Activated naive CD8-positive, alpha-beta T cell (primary cell): ENCODE measurements around the gene KIF5B.
A peak's percentile ranks its signal among the peaks of the same experiment; 100 is the strongest.
"Not testable (repeated sequence)": the region's sequence is repeated elsewhere in the genome, so short reads cannot be mapped to it uniquely, and the experiment has no call there.

Experiments
- H3K27ac Mint-ChIP-seq: one replicate; pipeline ENCODE4 v1.8.0; 2021; ENCODE audit warnings: mixed read lengths
- H3K27me3 Mint-ChIP-seq: one replicate; pipeline ENCODE4 v1.8.0; 2021; ENCODE audit warnings: mixed read lengths
- H3K36me3 Mint-ChIP-seq: one replicate; pipeline ENCODE4 v1.8.0; 2021; ENCODE audit warnings: mixed read lengths
- H3K4me1 Mint-ChIP-seq: one replicate; pipeline ENCODE4 v1.8.0; 2021; ENCODE audit warnings: low read depth, mixed read lengths
- H3K4me3 Mint-ChIP-seq: one replicate; pipeline ENCODE4 v1.8.0; 2021; ENCODE audit warnings: mild to moderate bottlenecking, mixed read lengths
- H3K9me3 Mint-ChIP-seq: one replicate; pipeline ENCODE4 v1.8.0; 2021; ENCODE audit warnings: low read depth, mixed read lengths

Gene KIF5B

DNA sequence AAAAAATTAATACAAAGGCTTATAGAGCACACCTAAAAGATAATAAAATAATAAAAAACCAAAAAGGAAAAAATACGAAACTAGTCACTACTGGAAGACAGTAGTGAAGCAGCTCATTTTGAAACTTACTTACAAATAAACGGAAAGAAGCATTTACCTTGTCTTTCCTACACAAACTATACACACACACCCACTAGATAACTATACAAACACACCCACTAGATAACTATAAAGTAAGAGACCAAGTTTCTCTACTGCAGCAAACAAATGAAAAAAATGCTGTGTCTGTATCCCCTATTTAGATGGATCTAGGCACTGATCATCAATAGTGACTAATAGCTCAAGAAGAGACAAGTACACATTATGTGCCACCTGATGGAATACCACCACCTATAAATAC is 49.2 kb downstream of the KIF5B start:
- no peak overlapping the region for H3K4me3 Mint-ChIP-seq
- no peaks in the 10 kb centered on the region for H3K9me3 Mint-ChIP-seq
- H3K4me1 Mint-ChIP-seq: no peaks in the 10 kb centered on the region
- no peak overlapping the region for H3K27ac Mint-ChIP-seq
- peaks cover 2% of the 10 kb centered on the region for H3K36me3 Mint-ChIP-seq
- H3K27me3 Mint-ChIP-seq: no peaks in the 10 kb centered on the region

DNA sequence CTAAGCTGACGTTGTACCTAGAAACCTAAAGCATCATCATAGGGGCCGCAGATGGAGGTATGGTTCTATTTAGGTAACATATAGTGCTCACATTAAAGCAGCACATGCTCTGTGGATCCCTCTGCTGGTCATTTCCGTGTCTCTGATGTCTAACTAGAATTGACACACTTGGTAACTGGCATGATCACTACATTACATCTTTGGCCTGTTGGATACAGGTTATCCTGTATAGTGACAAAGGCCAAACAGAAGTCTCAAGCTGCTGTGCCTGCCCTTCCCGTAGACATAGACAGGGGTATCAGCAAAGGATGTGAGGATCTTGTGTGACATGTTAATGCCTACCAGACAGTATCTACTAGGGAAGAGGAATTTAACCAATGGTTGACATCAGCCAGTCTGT is 51.2 kb downstream of the KIF5B start:
- H3K36me3 Mint-ChIP-seq: peaks cover 2% of the 10 kb centered on the region
- peak overlapping the region; percentile 35 for H3K27ac Mint-ChIP-seq
- H3K4me3 Mint-ChIP-seq: no peak overlapping the region
- no peaks in the 10 kb centered on the region for H3K27me3 Mint-ChIP-seq
- no peaks in the 10 kb centered on the region for H3K4me1 Mint-ChIP-seq
- H3K9me3 Mint-ChIP-seq: no peaks in the 10 kb centered on the region

DNA sequence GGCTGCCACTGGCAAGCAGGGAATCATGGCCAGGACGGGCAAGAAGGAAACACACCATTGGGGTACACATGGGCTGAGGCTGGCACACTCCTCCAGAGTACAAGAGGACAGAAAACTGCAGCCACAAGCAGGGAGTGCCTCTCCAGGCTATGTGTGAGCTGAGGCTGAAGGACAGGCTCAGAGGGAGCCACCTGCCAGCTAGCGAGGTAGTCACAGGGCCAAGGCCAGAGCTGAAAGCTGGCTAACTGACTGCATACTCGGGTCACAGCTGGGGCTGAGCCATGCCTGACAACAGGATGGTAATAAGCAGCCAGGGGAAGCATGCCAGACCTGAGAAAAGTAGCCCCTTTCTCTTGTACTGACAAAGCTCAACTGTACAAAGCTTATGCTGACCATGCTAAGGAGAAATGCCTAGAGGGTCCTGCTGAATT is 52.0 kb downstream of the KIF5B start:
- Mint-ChIP-seq H3K4me3 (no peak overlapping the region), H3K27ac (no peak overlapping the region), H3K9me3 (no peaks in the 10 kb centered on the region), H3K27me3 (no peaks in the 10 kb centered on the region), H3K36me3 (peaks cover 2% of the 10 kb centered on the region), H3K4me1 (no peaks in the 10 kb centered on the region)

DNA sequence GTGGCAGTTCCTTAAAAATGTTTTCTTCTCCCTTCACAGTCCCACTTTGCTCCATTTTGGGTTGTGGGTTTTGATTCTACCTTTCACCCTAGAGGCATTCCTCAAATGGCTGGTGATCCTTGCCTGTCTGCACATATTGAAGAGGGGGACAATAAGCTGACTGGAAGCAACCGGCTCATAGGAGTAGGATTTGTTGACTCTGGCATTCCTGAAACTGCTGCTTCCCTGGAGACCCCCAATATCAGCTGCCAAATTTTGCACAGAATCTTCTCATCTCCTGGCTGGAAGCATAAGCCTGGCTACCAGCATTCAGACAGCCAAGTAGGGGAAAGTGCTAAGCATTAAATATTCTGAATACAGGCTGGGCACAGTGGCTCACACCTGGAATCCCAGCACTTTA is 53.7 kb downstream of the KIF5B start:
- Mint-ChIP-seq H3K27ac (peak overlapping the region; percentile 50), H3K36me3 (peaks cover 2% of the 10 kb centered on the region), H3K9me3 (no peaks in the 10 kb centered on the region), H3K27me3 (no peaks in the 10 kb centered on the region), H3K4me1 (no peaks in the 10 kb centered on the region), H3K4me3 (no peak overlapping the region)

DNA sequence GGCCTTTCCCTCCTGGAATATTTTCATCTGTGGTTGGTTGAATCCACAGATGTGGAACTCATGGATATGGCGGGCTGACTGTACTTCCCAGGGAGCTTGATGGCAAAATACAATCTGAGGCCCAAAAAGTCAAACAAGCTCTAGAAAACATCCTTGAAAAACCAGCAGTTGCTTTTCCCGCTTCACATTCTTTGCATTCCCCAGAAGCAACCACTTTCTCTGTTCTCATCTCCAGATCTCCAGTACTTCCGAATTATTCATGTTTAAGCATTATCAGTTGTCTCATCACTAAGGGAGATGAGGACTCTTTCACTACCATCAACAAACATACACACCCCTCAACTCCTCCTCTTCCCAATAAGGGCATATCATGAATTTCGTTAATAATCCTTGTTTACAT is 55.3 kb downstream of the KIF5B start:
- Mint-ChIP-seq H3K4me1 (no peaks in the 10 kb centered on the region), H3K4me3 (no peak overlapping the region), H3K27ac (no peak overlapping the region), H3K9me3 (no peaks in the 10 kb centered on the region), H3K27me3 (no peaks in the 10 kb centered on the region), H3K36me3 (peaks cover 2% of the 10 kb centered on the region)

DNA sequence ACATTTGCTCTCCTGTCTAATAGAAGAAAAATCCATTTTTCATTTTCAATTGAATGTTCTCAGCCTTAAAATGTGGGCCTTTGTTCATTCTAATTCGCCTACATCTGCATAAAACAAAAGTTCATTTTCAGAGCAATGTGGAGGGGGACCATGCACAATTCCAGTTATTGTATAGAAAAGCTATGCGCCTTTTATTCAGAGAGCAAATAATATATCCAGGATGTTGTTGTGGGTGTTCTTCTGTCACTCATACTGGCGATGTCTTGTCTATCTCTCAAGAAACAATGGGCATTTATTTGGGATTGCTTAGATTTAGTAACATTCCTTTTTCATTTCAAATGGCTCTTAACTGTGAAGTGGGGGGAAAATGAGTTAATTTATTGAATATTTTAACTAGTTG is 56.4 kb downstream of the KIF5B start:
- Mint-ChIP-seq H3K4me1 (no peaks in the 10 kb centered on the region), H3K9me3 (no peaks in the 10 kb centered on the region), H3K36me3 (peaks cover 2% of the 10 kb centered on the region), H3K27me3 (no peaks in the 10 kb centered on the region), H3K4me3 (no peak overlapping the region), H3K27ac (no peak overlapping the region)

DNA sequence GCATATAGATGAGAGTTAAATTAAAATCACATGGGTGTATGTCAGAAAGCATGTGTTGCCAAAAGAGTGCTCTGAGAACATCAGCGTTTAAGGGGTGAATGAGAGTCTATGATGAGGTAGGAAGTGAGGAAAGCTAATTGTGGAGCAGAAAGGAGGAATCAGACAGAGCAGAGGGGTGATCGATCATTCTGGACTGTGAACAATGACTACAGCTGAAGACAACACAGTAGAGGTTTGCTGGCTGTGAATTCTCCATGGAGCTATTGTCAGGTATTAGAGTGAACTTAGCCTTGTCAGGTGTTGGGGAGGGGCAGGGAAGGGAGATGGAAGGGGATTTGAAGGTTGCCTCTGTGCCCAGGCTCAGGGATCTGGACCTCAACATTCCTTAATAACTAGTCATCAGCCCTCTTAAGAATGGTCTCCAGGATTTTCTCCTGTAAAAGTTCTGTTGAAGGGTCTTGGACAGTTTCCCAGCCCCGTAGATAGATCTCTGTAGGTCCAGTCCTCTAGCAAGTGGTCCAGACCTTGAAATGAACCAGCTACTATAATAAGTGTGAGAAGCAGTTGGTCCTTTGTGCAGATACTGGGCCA is 57.1 kb downstream of the KIF5B start:
- Mint-ChIP-seq H3K4me3 (no peak overlapping the region), H3K4me1 (no peaks in the 10 kb centered on the region), H3K36me3 (peaks cover 2% of the 10 kb centered on the region), H3K9me3 (no peaks in the 10 kb centered on the region), H3K27me3 (no peaks in the 10 kb centered on the region), H3K27ac (no peak overlapping the region)

DNA sequence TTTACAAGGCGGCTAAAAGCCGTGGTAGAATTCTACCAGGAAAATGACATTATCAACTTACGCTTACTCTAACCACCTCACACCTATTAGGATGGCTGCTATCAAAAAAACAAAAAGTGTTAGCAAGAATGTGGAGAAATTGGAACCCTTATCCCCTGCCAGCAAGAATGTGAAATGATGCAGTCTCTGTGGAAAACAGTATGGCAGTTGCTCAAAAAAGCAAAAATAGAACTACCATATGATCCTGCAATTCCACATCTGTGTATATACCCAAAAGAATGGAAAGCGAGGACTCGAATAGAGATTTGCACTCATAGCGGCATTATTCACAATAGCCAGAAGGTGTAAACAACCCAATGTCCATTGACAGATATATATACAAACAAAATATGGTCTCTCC is 61.3 kb downstream of the KIF5B start:
- no peaks in the 10 kb centered on the region for H3K36me3 Mint-ChIP-seq
- H3K4me1 Mint-ChIP-seq: no peaks in the 10 kb centered on the region
- no peaks in the 10 kb centered on the region for H3K27me3 Mint-ChIP-seq
- no peaks in the 10 kb centered on the region for H3K9me3 Mint-ChIP-seq
- H3K4me3 Mint-ChIP-seq: no peak overlapping the region
- no peak overlapping the region for H3K27ac Mint-ChIP-seq

DNA sequence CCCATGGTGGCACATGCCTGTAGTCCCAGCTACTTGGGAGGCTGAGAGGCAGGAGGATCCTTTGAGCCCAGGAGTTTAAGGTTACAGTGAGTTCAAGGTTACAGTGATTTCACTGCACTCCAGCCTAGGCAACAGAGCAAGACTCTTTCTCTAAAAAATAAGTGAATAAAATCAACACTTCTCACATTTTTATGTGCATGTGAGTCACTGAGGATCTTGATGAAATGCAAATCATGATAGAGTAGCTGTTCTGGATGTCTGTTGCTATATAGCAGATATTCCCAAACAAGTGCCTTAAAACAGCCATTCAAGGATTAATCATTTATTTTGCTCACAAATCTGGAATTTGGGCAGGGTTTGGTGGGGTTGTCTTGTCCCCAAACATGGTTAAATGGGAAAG is 65.3 kb downstream of the KIF5B start:
- Mint-ChIP-seq H3K27me3 (no peaks in the 10 kb centered on the region), H3K4me3 (no peak overlapping the region), H3K27ac (no peak overlapping the region), H3K4me1 (no peaks in the 10 kb centered on the region), H3K9me3 (no peaks in the 10 kb centered on the region), H3K36me3 (peaks cover 2% of the 10 kb centered on the region)

DNA sequence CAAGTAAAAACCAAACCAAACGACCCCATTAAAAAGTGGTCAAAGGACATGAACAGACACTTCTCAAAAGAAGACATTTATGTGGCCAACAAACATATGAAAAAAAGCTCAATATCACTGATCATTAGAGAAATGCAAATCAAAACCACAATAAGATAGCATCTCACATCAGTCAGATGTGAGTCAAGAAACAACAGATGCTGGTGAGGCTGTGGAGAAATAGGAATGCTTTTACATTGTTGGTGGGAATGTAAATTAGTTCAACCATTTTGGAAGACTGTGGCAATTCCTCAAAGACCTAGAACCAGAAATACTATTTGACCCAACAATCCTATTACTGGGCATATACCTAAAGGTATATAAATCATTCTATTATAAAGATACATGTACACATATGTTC is 68.4 kb downstream of the KIF5B start:
- H3K4me1 Mint-ChIP-seq: not testable (repeated sequence)

DNA sequence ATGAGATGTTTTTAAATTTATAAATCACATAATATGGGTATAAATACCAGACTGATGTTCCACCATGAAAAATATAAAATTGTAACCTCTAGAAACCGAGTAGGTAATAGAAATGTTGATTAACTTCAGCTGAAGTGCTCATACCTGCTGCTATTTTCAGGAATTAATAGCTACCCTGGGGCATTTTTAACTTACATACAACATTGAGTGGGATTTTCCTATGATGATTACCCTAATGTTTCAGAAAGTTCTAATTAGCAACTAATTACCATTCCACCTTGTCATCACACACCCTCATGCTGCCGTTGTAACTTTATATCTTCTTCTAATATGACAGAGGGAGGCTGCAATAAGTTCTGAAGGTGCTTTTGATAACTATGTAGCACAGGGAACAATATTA is 74.1 kb downstream of the KIF5B start:
- no peaks in the 10 kb centered on the region for H3K27me3 Mint-ChIP-seq
- H3K36me3 Mint-ChIP-seq: peaks cover 6% of the 10 kb centered on the region
- no peak overlapping the region for H3K27ac Mint-ChIP-seq
- H3K4me3 Mint-ChIP-seq: no peak overlapping the region
- H3K4me1 Mint-ChIP-seq: peaks cover 10% of the 10 kb centered on the region
- peaks cover 3% of the 10 kb centered on the region for H3K9me3 Mint-ChIP-seq

More for the DNA sequence above, 68.4 kb downstream of the KIF5B start:
- H3K36me3 Mint-ChIP-seq, H3K27me3 Mint-ChIP-seq, H3K4me3 Mint-ChIP-seq, H3K27ac Mint-ChIP-seq, H3K9me3 Mint-ChIP-seq: not testable (repeated sequence)

DNA sequence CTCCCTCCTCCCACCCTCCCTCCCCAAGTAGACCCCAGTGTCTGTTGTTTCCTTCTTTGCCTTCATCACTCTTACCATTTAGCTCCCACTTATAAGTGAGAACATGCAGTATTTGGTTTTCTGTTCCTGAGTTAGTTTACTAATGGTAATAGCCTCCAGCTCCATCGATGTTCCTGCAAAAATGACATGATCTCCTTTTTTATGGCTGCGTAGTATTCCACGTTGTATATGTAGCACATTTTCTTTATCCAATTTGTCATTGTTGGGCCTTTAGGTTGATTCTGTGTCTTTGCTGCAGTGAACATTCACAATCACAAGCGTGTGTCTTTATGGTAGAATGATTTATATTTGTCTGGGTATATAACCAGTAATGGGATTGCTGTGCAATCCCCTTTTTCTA is 75.8 kb downstream of the KIF5B start:
- H3K36me3 Mint-ChIP-seq: peaks cover 4% of the 10 kb centered on the region
- no peak overlapping the region for H3K27ac Mint-ChIP-seq
- H3K4me3 Mint-ChIP-seq: no peak overlapping the region
- peaks cover 20% of the 10 kb centered on the region for H3K4me1 Mint-ChIP-seq
- H3K9me3 Mint-ChIP-seq: peaks cover 3% of the 10 kb centered on the region
- no peaks in the 10 kb centered on the region for H3K27me3 Mint-ChIP-seq

DNA sequence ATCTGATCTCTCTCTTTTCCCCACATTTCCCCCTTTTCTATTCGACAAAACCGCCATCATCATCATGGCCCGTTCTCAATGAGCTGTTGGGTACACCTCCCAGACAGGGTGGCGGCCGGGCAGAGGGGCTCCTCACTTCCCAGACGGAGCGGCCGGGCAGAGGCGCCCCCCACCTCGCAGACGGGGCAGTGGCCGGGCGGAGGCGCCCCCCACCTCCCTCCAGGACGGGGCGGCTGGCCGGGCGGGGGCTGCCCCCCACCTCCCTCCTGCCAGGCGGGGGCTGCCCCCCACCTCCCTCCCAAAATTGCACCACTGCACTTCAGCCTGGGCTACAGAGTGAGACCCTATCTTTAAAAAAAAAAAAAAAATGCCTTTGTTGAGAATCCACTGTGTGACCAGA is 77.2 kb downstream of the KIF5B start:
- H3K27me3 Mint-ChIP-seq, H3K27ac Mint-ChIP-seq, H3K36me3 Mint-ChIP-seq, H3K9me3 Mint-ChIP-seq, H3K4me3 Mint-ChIP-seq: not testable (repeated sequence)
- H3K4me1 Mint-ChIP-seq: peaks cover 29% of the 10 kb centered on the region

DNA sequence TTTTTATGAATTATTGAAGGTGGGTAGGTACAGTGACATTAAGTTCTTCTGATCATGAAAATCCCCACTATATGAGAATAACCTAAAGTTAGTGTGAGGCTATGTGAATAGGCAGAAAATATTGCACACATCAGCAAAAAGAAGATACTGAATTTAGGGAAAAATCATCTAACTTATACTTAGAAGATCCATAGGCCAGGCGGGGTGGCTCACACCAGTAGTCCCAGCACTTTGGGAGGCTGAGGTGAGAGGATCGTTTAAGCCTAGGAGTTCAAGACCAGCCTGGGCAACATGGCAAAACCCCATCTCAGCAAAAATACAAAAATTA is 78.1 kb downstream of the KIF5B start:
- no peak overlapping the region for H3K4me3 Mint-ChIP-seq
- H3K4me1 Mint-ChIP-seq: peaks cover 29% of the 10 kb centered on the region
- H3K9me3 Mint-ChIP-seq: peaks cover 3% of the 10 kb centered on the region
- no peaks in the 10 kb centered on the region for H3K27me3 Mint-ChIP-seq
- no peak overlapping the region for H3K27ac Mint-ChIP-seq
- peaks cover 4% of the 10 kb centered on the region for H3K36me3 Mint-ChIP-seq

DNA sequence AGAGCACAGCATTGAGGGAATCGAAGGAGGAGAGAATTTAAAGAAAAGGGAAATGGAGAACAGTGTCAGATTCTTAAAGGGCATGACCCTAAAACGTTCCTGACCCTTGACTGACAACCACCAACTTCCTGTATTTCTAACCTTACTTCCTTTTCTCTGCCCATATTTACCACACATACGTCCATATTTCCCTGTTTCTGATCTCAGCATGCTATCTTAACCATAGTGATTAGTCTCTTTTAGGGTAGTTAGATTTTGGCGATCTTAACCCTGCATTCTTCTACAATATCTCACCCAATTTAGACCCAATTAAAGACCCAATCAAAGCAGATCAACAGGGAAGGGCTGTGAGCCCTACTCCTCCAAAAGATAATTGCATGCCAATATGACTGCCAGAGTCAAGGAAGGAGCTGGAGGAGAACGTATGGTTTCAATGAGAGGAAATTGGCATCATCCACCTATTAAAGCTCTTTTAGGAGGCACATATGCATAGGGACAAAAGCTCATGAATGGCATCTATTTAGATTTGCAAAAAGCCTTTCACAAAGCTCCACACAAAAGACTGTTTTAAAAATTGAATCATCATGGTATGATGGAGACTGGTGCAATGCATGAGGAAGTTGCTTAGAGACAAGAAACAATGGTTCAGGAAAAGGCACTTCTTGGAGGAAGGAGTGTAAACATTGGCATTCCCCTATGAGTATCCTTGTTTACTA is 78.6 kb downstream of the KIF5B start:
- H3K9me3 Mint-ChIP-seq: peaks cover 3% of the 10 kb centered on the region
- peaks cover 29% of the 10 kb centered on the region for H3K4me1 Mint-ChIP-seq
- H3K36me3 Mint-ChIP-seq: peaks cover 4% of the 10 kb centered on the region
- no peaks in the 10 kb centered on the region for H3K27me3 Mint-ChIP-seq
- H3K4me3 Mint-ChIP-seq: no peak overlapping the region
- no peak overlapping the region for H3K27ac Mint-ChIP-seq

DNA sequence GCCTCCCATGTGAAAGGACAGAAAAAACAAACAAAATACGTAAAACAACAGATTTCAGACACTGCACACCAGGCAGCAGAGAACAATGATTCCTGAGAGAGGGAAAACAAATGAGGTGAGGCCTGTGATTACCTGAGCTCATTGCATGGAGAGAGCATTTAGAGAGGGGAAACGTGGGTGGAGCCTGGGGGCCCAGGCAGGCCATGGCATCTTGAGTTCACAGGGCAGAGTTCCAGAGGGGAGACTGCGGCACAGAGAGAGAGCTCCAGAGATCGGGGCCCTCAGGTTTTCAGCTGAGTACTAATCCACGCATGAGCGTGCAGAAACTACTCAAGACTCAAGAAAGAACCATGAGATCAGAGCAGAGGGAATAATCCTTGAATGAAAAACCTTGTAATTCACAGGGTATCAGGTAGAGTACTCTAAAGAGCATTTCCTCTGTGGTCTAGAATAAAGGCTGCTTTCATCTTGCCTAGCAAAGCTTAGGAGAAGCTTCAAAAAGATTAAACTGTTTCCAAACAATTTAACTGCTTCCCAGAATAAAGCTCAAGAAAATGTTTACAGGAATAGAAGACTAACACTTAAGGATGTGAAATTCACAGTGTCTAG is 81.0 kb downstream of the KIF5B start:
- no peak overlapping the region for H3K4me3 Mint-ChIP-seq
- no peaks in the 10 kb centered on the region for H3K36me3 Mint-ChIP-seq
- H3K27me3 Mint-ChIP-seq: no peaks in the 10 kb centered on the region
- H3K27ac Mint-ChIP-seq: no peak overlapping the region
- peaks cover 29% of the 10 kb centered on the region for H3K4me1 Mint-ChIP-seq
- H3K9me3 Mint-ChIP-seq: no peaks in the 10 kb centered on the region
